Measurements from ENCODE around the gene MICAL1.
A peak's percentile ranks its signal among the peaks of the same experiment; 100 is the strongest.

MICAL1 gene

DNA sequence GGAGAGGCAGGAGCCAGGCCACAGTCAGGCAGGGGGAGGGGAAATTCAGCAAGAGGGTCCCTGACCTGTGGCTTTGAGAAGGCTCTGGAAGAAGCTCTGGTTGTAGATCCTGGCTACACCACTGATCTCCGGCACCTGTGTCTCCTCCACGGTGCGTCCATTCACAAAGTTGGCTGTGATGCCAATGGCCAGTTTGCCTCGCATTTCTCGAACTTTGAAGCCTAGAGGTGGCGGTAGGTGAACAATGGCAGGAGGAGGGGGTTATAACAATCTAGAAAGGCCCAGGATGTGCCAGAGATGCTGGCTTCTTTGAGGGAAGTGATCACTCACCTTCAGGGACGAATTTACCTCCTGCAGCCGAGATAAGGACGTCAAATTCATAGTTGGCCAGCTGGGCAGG, 3.4 kb downstream of the MICAL1 start:
- DNase-seq = no peak

DNA sequence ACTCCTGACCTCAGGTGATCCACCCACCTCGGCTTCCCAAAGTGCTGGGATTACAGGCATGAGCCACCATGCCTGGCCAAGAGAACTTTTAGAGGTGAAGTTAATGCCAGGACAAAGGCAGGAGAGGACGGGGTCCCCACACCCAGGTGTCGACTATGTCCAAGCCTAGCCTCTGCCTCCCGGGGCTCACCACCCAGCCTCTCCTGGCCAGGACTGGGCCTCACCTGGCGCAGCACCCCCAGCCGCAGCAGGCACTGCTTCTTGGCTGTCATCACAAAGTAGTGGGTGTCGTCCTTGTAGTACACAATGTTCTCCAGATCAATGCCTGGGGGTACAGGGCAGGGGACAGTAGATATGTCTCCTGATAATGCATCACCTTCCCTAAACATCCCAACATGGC, 4.2 kb downstream of the MICAL1 start:
- no peak for DNase-seq

DNA sequence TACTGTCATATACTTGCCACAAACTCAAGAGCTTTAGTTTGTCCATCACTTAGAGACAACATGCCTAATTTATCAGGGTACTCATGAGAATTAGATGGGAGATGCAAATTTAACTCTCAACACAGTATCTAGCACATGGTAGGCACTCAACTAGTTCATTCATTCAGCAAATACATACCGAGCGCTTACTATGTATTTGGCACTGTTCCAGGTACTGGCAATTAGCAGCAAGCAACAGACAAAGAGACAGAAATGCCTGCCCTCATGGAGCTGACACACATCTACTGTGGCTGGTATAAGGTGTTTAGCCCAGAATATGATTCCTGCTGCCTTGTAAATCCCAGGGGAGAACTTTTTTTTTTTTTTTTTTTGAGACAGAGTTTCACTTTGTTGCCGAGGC, 4.8 kb downstream of the MICAL1 start:
- no peak for DNase-seq

- DNase-seq = no peak
Measured at GRCh38 chr6:109449795-109450673, 5.5 kb downstream of the MICAL1 start.

DNA sequence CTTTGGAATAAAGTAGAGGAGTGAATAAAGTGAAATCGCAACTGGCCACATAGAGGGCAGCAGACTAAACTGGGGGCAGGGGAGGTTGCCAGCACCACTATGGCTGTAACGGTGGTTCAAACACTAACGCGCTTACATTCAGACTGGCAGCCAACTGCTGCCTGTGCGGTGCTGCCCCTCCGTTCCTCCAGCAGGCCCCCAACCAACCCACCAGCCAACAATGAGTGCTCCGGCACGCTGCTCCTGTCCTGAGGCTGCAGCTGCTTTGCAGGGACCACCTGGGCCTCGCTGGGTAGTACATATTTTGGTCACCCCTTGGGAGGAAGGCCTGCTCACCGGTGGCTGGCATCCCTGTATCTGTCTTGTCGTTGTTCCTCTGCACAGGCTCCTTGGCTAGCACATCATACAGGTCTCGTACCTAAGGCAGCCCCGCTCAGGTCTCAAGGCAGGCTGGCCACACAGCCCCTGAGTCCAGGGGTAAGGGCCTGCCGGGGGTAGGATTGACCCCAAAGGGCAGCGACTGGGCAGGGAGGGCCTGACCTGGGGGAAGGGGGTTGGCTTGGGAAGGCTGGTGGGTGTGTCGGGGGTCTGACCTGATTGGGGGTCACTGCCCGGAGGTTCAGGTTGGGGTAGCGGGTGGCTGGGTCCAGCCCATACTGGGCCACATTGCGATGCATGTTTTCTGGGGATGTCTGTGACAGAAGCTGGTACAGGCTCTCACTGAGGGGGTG, 6.3 kb downstream of the MICAL1 start:
- DNase-seq = no peak

DNA sequence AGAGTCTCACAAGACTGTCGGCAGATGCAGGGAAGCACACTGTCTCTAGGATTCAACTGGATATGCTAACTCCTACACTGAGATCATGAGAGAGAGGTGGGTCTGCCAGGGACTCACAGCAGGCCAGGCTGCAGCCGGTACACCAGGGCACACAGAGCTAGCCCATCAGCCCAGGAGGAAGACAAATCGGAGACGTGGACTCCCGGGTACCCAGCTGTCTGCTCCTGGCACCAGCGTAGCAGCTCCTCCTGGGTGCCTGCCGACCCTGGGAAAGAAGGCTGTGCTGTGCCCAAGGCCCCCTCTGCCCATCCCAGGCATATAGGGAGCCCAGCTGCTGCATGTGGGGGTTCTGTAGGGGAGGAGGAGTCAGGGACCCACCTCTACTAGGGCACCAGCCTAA, 7.0 kb downstream of the MICAL1 start:
- no peak for DNase-seq

- no peak for DNase-seq
Measured at GRCh38 chr6:109447878-109448555, 7.6 kb downstream of the MICAL1 start.

- DNase-seq = no peak
Measured at GRCh38 chr6:109447087-109447486, 8.5 kb downstream of the MICAL1 start.

GRCh38 chr6:109446541-109446940, 9.0 kb downstream of the MICAL1 start:
- DNase-seq = no peak

GRCh38 chr6:109446072-109446471, 9.5 kb downstream of the MICAL1 start:
- DNase-seq = no peak

- DNase-seq = no peak
Measured at GRCh38 chr6:109445382-109445781, 10.2 kb downstream of the MICAL1 start.

- no peak for DNase-seq
Measured at GRCh38 chr6:109443425-109443950, 12.1 kb downstream of the MICAL1 start.

DNA sequence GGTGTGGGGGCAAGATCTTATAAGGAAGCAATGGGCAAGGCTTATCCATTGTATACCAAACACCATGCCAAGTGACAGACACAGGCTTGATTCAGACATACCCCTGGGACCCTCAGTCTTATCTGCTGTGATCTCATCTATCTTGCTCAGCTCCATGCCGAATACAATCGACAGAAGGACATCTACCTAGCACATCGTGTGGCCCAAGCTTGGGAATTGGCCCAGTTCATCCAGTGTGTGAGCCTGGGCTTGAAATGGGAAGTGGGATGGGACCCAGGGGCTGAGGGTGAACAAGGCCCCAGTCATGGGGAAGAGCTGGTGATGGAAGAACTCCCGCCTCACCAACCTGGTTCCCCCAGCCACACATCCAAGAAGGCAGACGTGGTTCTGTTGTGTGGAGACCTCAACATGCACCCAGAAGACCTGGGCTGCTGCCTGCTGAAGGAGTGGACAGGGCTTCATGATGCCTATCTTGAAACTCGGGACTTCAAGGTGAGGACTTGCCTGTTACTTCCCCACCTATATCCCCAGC, 13.1 kb downstream of the MICAL1 start:
- no peak for DNase-seq

DNA sequence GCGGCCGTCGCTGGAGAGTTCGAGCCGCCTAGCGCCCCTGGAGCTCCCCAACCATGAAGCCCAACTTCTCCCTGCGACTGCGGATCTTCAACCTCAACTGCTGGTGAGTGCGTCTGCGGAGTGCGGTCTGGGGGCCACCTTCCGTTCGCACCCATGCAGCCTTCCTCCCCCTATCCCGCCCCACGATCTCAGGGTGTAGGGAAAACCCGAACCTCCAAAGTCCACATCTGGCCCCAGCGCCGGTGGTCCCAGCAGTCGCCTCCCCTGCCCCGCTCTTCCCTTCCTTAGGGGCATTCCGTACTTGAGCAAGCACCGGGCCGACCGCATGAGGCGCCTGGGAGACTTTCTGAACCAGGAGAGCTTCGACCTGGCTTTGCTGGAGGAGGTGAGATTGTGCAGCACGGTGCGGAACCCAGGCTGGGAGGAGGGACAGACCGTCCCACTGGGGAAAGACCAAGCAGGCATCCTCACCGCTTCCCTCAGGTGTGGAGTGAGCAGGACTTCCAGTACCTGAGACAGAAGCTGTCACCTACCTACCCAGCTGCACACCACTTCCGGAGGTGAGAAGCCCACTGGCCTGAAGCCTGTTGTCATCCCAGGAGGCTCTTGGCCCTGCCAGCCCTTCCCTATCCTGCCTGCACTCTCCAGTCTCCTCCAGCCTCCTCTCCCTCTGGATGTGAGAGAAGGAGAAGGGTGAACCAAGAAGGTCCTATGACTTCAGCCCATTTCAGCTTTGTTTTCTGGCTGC, 14.3 kb downstream of the MICAL1 start:
- peak; percentile 28 for DNase-seq

- peak; percentile 75 for DNase-seq
Measured at GRCh38 chr6:109440331-109441068, 15.1 kb downstream of the MICAL1 start, which contains the start of the genes PPIL6 and SMPD2. Gene PPIL6, minus strand, starts transcription at chr6:109440628. Its CDS starts 38 bp downstream, at chr6:109440590. Gene SMPD2, plus strand, starts transcription at chr6:109440724. Its CDS starts 398 bp downstream, at chr6:109441122.

DNA sequence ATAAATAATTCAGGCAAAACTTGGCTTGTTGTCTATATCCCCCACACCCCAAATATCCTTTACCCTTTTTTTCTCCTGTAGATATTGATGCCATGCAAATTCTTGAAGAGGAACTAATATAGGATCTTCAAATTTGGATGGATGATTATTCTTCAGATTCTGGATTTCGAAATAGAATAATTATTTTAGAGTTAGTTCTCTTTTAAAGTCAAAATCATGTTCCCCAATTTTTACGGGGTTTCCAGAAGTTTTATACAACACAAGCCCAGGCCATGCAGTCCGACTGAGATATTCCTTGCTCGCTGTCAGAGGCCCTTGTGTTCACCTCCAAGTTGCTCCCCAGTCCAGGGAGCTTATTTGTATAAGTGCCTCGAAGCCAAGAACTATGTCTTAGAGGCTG, 19.5 kb downstream of the MICAL1 start:
- no peak for DNase-seq

- no peak for DNase-seq
Measured at GRCh38 chr6:109434456-109434855, 21.1 kb downstream of the MICAL1 start.

DNA sequence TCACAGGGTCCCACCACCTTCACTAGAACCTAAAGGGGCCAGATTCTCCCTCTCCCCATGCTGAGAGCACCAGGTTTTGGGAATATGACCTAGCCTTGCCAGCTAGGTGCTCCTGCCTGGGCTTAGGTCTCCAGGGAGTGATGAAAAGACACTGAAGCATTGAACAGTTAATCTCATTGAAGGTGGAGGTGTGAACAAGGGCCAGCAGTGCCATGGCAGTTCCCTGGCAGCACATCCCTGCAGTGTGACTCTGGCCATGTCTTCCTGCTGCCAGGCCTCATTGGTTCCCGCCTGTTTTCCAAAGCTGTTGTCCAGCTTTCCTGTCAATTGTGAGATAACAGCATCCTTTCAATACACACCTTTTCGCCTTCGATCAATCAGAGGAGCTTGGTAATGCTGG, 26.1 kb downstream of the MICAL1 start:
- DNase-seq = no peak

DNA sequence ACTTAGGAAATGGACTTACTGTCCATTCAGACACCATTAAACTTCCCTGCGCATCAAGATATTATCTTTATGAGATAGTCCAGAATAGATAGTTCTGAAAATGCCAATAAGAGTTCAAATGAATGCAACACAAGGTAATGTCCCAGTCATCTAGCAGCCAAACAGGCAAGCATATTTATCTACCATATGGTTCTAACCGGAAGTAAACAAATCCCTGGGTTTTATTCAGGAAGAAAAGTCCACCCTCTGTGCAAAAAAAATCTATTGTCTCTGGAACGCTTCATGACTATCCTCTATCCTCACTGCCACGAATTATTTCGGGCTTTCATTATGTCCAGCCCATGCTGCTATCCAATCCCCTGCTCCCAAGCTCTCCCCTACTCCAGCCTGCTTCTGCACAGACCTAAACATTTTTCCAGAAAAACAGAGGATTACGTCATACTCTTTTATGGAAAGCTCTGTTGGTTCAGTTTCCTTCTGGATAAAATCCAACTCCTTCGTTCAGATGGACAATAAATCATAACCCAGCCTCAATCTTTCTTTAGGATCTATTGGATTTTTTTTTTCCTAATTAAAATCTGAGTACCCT, 26.6 kb downstream of the MICAL1 start:
- DNase-seq = no peak

DNA sequence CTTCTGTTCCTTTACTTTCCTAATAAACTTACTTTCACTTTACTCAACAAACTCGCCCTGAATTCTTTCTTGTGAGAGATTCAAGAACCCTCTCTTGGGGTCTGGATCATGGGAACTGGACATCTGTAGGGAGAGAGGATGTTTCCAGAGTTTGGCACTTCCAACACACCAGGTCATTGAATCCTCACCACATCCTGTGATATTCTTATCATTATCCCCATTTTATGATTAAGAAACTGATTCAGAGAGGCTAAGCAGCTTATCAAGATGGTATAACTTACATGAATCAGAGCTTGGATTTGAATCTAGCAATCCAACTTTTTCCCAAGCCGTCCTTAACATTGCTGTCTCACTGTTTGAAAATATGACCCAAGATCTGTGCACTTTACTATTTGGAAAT, 30.6 kb downstream of the MICAL1 start:
- DNase-seq = no peak

DNA sequence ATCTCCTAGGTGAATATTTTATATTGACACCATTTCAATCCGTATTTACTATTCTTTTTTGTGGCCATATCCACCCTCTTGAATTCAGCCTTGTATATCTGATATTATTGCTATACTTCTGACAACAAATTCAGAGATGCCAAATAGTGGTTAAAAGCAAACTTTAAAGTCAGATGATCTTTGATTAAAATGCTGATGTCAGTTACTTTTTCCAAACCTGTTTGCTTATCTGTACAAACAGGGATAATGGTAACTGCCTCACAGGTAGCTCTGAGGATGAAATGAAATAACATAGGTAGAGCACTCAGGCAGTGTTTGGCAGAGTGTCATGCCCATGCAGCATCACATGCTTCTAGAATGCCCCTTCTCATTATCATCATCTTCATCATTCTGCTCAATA, 34.4 kb downstream of the MICAL1 start:
- no peak for DNase-seq
